K562 (cell line): ENCODE measurements around the gene PODNL1. TPM values are rescaled to one million over a fixed set of nuclear protein-coding genes. Genes with fewer than 3 reads are reported as not detected.

Source experiments
- ADNP ChIP-seq: fragments of 200-800 bp; sonication (Bioruptor generic); IDR thresholded peaks from 2 replicates; pipeline ENCODE4 v1.6.1; 2016; ENCODE audit warnings: missing genetic modification characterization, missing compliant biosample characterization
- ARNT ChIP-seq, 2 experiments: fragments of 450-650 bp; IDR thresholded peaks; 2 replicates each; pipeline ENCODE4 v1.6.1; 2016; ENCODE audit warnings: mild to moderate bottlenecking in 1 of 2
- FOS ChIP-seq: IDR thresholded peaks from 3 replicates; pipeline ENCODE4 v1.6.1; 2011; ENCODE audit not compliant: insufficient read length; ENCODE audit errors: extremely low read depth
- HCFC1 ChIP-seq: IDR thresholded peaks from 2 replicates; pipeline ENCODE4 v1.6.1; 2012; ENCODE audit warnings: low read depth, low read length, improper control_type of control experiment
- KAT7 ChIP-seq: sonication (generic); formaldehyde crosslinking; IDR thresholded peaks from 2 replicates; pipeline ENCODE4 v1.8.0; 2022; ENCODE audit warnings: missing genetic modification reagents, mild to moderate bottlenecking, borderline replicate concordance
- KDM1A ChIP-seq, 2 experiments: fragments of 450-650 bp; IDR thresholded peaks; 2 replicates each; pipeline ENCODE4 v1.6.1; 2016; ENCODE audit warnings: mild to moderate bottlenecking in 2 of 2
- PHF21A ChIP-seq: fragments of 450-650 bp; IDR thresholded peaks from 2 replicates; pipeline ENCODE4 v1.6.1; 2017; ENCODE audit warnings: low read depth, borderline replicate concordance
- PTRF ChIP-seq: fragments of 450-650 bp; IDR thresholded peaks from 2 replicates; pipeline ENCODE4 v1.6.1; 2016; ENCODE audit warnings: mild to moderate bottlenecking, missing genetic modification characterization, missing compliant biosample characterization
- TAF7 ChIP-seq: fragments of 450-650 bp; IDR thresholded peaks from 2 replicates; pipeline ENCODE4 v1.6.1; 2016; ENCODE audit warnings: missing genetic modification characterization, missing compliant biosample characterization
- WHSC1 ChIP-seq: IDR thresholded peaks from one replicate; pipeline ENCODE4 v1.6.1; 2012; ENCODE audit warnings: low read length, control low read depth, inconsistent platforms
- ZKSCAN1 ChIP-seq: fragments of 150-350 bp; IDR thresholded peaks from 2 replicates; pipeline ENCODE4 v1.6.1; 2016; ENCODE audit warnings: low read depth, low read length
- ZNF143 ChIP-seq: sonication (generic); formaldehyde crosslinking; IDR thresholded peaks from 2 replicates; pipeline ENCODE4 v1.9.0; 2022; ENCODE audit warnings: mild to moderate bottlenecking, missing genetic modification reagents
- ZNF3 ChIP-seq: fragments of 250-450 bp; sonication (Bioruptor Pico); IDR thresholded peaks from 2 replicates; pipeline ENCODE4 v1.5.0; 2021; ENCODE audit warnings: mild to moderate bottlenecking, moderate library complexity
- ZNF551 ChIP-seq: fragments of 250-450 bp; sonication (Bioruptor Pico); IDR thresholded peaks from 2 replicates; pipeline ENCODE4 v1.5.0; 2021; ENCODE audit warnings: mild to moderate bottlenecking, moderate library complexity
- ZNF785 ChIP-seq: fragments of 250-450 bp; sonication (Bioruptor Pico); IDR thresholded peaks from 2 replicates; pipeline ENCODE4 v1.4.0; 2020; ENCODE audit warnings: mild to moderate bottlenecking
- polyA plus RNA-seq, 8 experiments: library from polyadenylated mRNA; depleted of rRNA in 4 of 8; stranded (reverse) in 5 of 8; unstranded in 3 of 8; fragments of >200 nt; fragmentation: Nextera tagmentation in 2 of 8; fragmentation: Illumina TruSeq in 1 of 8; extraction: Ambion mirVana in 2 of 8; extraction: Trizol in 1 of 8; gene quantifications; 2 replicates each; pipeline versions ENCODE4 v1.2.1 to v1.2.3, GENCODE V29; 2011 to 2014; ENCODE audit warnings: inconsistent platforms in 1 of 8, missing spikeins in 1 of 8
- total RNA-seq, 7 experiments: library from RNA; depleted of rRNA in 6 of 7; stranded (reverse); fragments of >200 nt in 6 of 7; fragmentation: Illumina TruSeq in 2 of 7; extraction: Trizol in 2 of 7; gene quantifications; 2 replicates each; pipeline versions ENCODE4 v1.2.1 to v1.2.3, GENCODE V29; 2011 to 2021; ENCODE audit warnings: low replicate concordance in 1 of 7
- TF ChIP-seq, protein P1 (sequence below): sonication (generic); formaldehyde crosslinking; IDR thresholded peaks from 2 replicates; pipeline ENCODE4 v1.5.0; 2020; ENCODE audit warnings: missing genetic modification reagents
- TF ChIP-seq, protein P2 (sequence below), 2 experiments: fragments of 450-650 bp; IDR thresholded peaks; 2 replicates each; pipeline ENCODE4 v1.6.1; 2018; ENCODE audit warnings: mild to moderate bottlenecking in 2 of 2, low read depth in 1 of 2; ENCODE audit not compliant: partially characterized antibody in 2 of 2

The PODNL1 gene
- total and polyA plus RNA-seq, 9 of the 15 experiments (the other 6 are each of a cell fraction or from before 2014, with no cell fraction given): 0.18 to 0.47 (median 0.23) TPM; not detected in 3

DNA sequence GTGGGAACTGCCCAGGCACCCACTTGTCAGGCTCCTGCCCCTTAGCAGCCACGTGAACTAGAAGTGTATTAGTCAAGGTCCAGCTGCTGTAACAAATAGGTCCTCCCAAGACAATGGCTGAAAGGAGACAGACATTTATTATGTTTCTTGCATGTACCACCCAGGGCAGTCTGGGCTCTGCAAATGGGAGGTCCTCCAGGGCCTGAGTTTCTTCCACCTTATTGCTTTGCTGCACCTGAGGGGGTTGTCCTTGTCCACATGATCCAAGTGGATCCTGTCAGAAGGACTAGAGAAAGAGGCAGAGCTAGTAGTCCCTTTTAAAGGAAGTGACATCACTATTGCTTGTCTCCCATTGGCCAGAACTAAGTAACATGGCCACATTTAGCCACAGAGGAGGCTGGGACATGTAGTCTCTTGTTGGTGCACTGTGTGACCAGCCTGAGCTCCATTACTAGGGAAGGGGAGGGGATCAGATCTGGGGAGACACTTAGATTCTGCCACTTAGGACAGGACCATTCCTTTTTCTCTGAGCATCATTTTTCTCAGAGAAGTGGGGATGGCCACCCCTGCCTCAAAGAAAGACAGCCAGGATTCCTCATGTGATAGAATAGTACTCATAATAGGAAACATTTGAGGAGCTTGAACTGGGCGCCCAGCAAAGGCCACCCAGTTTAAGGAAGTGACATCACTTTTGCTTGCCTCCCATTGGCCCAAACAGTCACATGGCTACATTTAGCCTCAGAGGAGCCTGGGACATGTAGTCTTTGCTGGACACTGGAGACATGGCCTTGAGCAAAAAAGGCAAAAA, 17.1 kb downstream of the PODNL1 start (continued):
- TF ChIP-seq ZNF551 (CRISPR knock-in tag): no peak
- no peak for TF ChIP-seq ADNP (tag)
- no peak for TF ChIP-seq KAT7 (CRISPR knock-in tag)
- no peak for TF ChIP-seq ZNF3 (CRISPR knock-in tag)
- TF ChIP-seq, protein P1, sequence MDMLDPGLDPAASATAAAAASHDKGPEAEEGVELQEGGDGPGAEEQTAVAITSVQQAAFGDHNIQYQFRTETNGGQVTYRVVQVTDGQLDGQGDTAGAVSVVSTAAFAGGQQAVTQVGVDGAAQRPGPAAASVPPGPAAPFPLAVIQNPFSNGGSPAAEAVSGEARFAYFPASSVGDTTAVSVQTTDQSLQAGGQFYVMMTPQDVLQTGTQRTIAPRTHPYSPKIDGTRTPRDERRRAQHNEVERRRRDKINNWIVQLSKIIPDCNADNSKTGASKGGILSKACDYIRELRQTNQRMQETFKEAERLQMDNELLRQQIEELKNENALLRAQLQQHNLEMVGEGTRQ (CRISPR knock-in tag): peak; percentile 96
- TF ChIP-seq FOS: peak; percentile 63
- TF ChIP-seq, protein P2, sequence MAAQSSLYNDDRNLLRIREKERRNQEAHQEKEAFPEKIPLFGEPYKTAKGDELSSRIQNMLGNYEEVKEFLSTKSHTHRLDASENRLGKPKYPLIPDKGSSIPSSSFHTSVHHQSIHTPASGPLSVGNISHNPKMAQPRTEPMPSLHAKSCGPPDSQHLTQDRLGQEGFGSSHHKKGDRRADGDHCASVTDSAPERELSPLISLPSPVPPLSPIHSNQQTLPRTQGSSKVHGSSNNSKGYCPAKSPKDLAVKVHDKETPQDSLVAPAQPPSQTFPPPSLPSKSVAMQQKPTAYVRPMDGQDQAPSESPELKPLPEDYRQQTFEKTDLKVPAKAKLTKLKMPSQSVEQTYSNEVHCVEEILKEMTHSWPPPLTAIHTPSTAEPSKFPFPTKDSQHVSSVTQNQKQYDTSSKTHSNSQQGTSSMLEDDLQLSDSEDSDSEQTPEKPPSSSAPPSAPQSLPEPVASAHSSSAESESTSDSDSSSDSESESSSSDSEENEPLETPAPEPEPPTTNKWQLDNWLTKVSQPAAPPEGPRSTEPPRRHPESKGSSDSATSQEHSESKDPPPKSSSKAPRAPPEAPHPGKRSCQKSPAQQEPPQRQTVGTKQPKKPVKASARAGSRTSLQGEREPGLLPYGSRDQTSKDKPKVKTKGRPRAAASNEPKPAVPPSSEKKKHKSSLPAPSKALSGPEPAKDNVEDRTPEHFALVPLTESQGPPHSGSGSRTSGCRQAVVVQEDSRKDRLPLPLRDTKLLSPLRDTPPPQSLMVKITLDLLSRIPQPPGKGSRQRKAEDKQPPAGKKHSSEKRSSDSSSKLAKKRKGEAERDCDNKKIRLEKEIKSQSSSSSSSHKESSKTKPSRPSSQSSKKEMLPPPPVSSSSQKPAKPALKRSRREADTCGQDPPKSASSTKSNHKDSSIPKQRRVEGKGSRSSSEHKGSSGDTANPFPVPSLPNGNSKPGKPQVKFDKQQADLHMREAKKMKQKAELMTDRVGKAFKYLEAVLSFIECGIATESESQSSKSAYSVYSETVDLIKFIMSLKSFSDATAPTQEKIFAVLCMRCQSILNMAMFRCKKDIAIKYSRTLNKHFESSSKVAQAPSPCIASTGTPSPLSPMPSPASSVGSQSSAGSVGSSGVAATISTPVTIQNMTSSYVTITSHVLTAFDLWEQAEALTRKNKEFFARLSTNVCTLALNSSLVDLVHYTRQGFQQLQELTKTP (IDR thresholded peaks at IDR 0.05; ENCODE audit: low read depth in 1 of 2, partially characterized antibody in 2 of 2): peak in 1 of 2 experiments; percentile 87
- TF ChIP-seq WHSC1: no peak
- peak; percentile 87 for TF ChIP-seq ZNF143 (CRISPR knock-in tag)
- TF ChIP-seq PHF21A: no peak
- TF ChIP-seq PTRF (tag): no peak
- TF ChIP-seq KDM1A (IDR thresholded peaks at IDR 0.05): peak in 1 of 2 experiments; percentile 33; a peak in 1 of 4 replicates
- no peak for TF ChIP-seq ZKSCAN1
- TF ChIP-seq TAF7 (tag): no peak
- TF ChIP-seq ARNT (IDR thresholded peaks at IDR 0.05): peak in 1 of 2 experiments; percentile 76; a peak in 1 of 4 replicates
- peak; percentile 82 for TF ChIP-seq HCFC1
- no peak for TF ChIP-seq ZNF785 (CRISPR knock-in tag)
